GM23248 (cell line): ENCODE data around the gene VPS35L.

Source experiments
- EZH2 ChIP-seq: fragments of 200-600 bp; sonication (generic); IDR thresholded peaks from 2 replicates; pipeline ENCODE4 v1.6.1; 2018; ENCODE audit warnings: antibody characterized with exemption, mild to moderate bottlenecking; ENCODE audit not compliant: insufficient read depth, poor library complexity, severe bottlenecking
- EZH2phosphoT487 ChIP-seq: fragments of 200-600 bp; sonication (generic); IDR thresholded peaks from 2 replicates; pipeline ENCODE4 v1.6.1; 2018; ENCODE audit warnings: antibody characterized with exemption, moderate library complexity, mild to moderate bottlenecking, low read depth; ENCODE audit not compliant: insufficient read depth

DNA sequence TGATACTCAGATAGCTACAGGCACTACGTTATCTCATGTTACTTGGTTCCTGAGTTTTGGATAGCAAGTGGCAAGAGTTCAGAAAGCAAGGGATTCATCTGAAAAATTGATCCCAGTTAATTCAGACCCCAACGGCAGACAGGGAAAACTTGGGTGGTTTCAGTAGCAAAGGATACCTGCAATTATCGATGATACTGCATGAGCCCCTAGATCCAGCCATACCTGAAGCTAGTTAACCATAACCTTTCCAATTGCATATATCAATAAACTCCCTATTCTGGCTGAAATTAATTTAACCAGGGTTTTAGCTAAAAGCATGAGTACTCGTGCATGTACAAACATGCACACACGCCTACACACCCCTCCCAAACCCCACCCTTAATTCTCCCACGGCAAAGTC, 158.2 kb downstream of the VPS35L start:
- TF ChIP-seq EZH2 (no peak), EZH2phosphoT487 (no peak)
